GM10248 (cell line): Measurements from ENCODE around the gene BLOC1S1.

Experiments used
- CTCF ChIA-PET: fragments of 300-600 bp; sonication (Branson Sonifier 250); formaldehyde crosslinking; extraction: SDS; loops from one replicate; lab custom pipeline; 2021; ENCODE audit warnings: antibody characterized with exemption; lab: Yijun Ruan, JAX
- POLR2A ChIA-PET: fragments of 350-650 bp; sonication (Branson Sonifier 250); formaldehyde crosslinking; extraction: SDS; loops from one replicate; lab custom pipeline; 2020; ENCODE audit warnings: antibody characterized with exemption; lab: Yijun Ruan, JAX
- DNase-seq: peaks from one replicate; pipeline ENCODE4 v3.0.0; 2012; ENCODE audit errors: extremely low spot score
- CTCF ChIP-seq: IDR thresholded peaks from 2 replicates; pipeline ENCODE4 v1.5.1; 2012; ENCODE audit warnings: mild to moderate bottlenecking, low read depth; ENCODE audit errors: extremely low read depth, missing control alignments, control extremely low read depth

The BLOC1S1 gene

GRCh38 chr12:55685671-55686070 lies 30.2 kb upstream of the BLOC1S1 start:
- ChIA-PET CTCF (interaction anchor here (1.2 to 4.3 kb wide), 3 partner anchors 12 to 29 kb away, joined by 3 to 25 read pairs (median 6); no protein-coding TSS in a partner anchor), POLR2A (no interaction called here)
- no peak for DNase-seq
- no peak for TF ChIP-seq CTCF

GRCh38 chr12:55686366-55687010 lies 29.4 kb upstream of the BLOC1S1 start:
- POLR2A ChIA-PET: no interaction called here
- CTCF ChIA-PET: interaction anchor here (1.2 to 1.8 kb wide), 2 partner anchors 12 to 20 kb away, joined by 3 to 6 read pairs; no protein-coding TSS in a partner anchor
- no peak for DNase-seq
- no peak for TF ChIP-seq CTCF

GRCh38 chr12:55687746-55688145 lies 28.1 kb upstream of the BLOC1S1 start:
- TF ChIP-seq CTCF: no peak
- ChIA-PET CTCF (interaction anchor here (1.8 kb wide), 1 partner anchor 14 kb away, joined by 6 read pairs; no protein-coding TSS in a partner anchor), POLR2A (no interaction called here)
- peak; percentile 71 for DNase-seq

GRCh38 chr12:55688716-55689655 lies 26.9 kb upstream of the BLOC1S1 start:
- no peak for TF ChIP-seq CTCF
- CTCF ChIA-PET: interaction anchor here (1.7 to 1.9 kb wide), 2 partner anchors 25 to 33 kb away, joined by 4 to 6 read pairs; no protein-coding TSS in a partner anchor
- POLR2A ChIA-PET: no interaction called here
- DNase-seq: no peak

- TF ChIP-seq CTCF: no peak
- no peak for DNase-seq
- ChIA-PET CTCF (interaction anchor here (1.8 kb wide), 1 partner anchor 21 kb away, joined by 4 read pairs; no protein-coding TSS in a partner anchor), POLR2A (no interaction called here)
These were observed 23.1 kb upstream of the BLOC1S1 start for GRCh38 chr12:55692631-55693322.
